Pancreas (tissue), 10 donors: ENCODE results near the gene SIGLEC11. TPM values are rescaled to one million over a fixed set of nuclear protein-coding genes. Genes with fewer than 3 reads are reported as not detected.

Source experiments
- ATAC-seq, 4 donors: fragments of 200-7000 bp; cut with Tn5 transposase; one replicate each; pipeline versions ENCODE4 v1.8.0 to v1.9.1; 2020; ENCODE audit warnings: mild to moderate bottlenecking in 4 of 4, moderate library complexity in 4 of 4
- DNase-seq, 6 donors: peaks; one replicate each; pipeline ENCODE4 v3.0.0-alpha.2; 2020
- FAIRE-seq: peaks from 2 replicates; lab custom pipeline; 2012; peaks lifted over from hg19 to GRCh38; lab: Jason Lieb, UNC
- H3K27ac ChIP-seq, 4 donors: fragments of 200-600 bp; sonication (generic); 1 replicate in 3 of 4; 2 replicates in 1 of 4; pipeline versions ENCODE4 v1.5.0 to v1.8.0; 2020
- H3K27me3 ChIP-seq, 4 donors: fragments of 200-600 bp; one replicate each; pipeline ENCODE4 v1.8.0; 2021
- H3K36me3 ChIP-seq, 3 donors: fragments of 200-600 bp; sonication (generic) in 1 of 3; one replicate each; pipeline versions ENCODE4 v1.5.0 to v1.8.0; 2020 to 2021
- H3K4me1 ChIP-seq, 3 donors: fragments of 200-600 bp; one replicate each; pipeline ENCODE4 v1.8.0; 2021
- H3K4me3 ChIP-seq, 4 donors: fragments of 200-600 bp; sonication (generic) in 2 of 4; one replicate each; pipeline versions ENCODE4 v1.5.0 to v1.8.0; 2020 to 2021
- H3K9me3 ChIP-seq, 4 donors: fragments of 200-600 bp; one replicate each; pipeline ENCODE4 v1.8.0; 2021
- CTCF ChIP-seq, 4 donors: fragments of 200-600 bp; sonication (generic) in 3 of 4; IDR thresholded peaks; one replicate each; pipeline versions ENCODE4 v1.5.0 to v1.8.0; 2021; ENCODE audit warnings: antibody characterized with exemption in 4 of 4
- WGBS, 2 donors: extraction: QIAGEN DNeasy Blood & Tissue Kit; methylation state at CpG; one replicate each; pipeline ENCODE4 v1.1.7; 2013; 5-methylcytosine and 5-hydroxymethylcytosine counted together
- intact Hi-C, 3 donors: fragments of 100-400 bp; cut with DNase I; formaldehyde crosslinking; loops; one replicate each; pipeline versions ENCODE4 v1.11.1 to v1.14.2; 2022
- polyA plus RNA-seq, 2 donors: library from polyadenylated mRNA; stranded (reverse); fragments of 200-250 nt; gene quantifications; one replicate each; pipeline ENCODE4 v1.2.3, GENCODE V29; 2013
- total RNA-seq, 6 donors: library from RNA; stranded (reverse); fragmentation: NEBNext Ultra II Directional in 4 of 6; extraction: Animal tissue kit (Norgen Biotek cat#: 25700) in 4 of 6; gene quantifications; one replicate each; pipeline versions ENCODE4 v1.2.1 to v1.2.4, GENCODE V29; 2021 to 2023
- donor health status: healthy with polysubstance abuse.
- donor health status: DM: no; HTN: no; CAD: no; lungs with moderate emphysema.
- donor health status: DM: no; HTN: no; CAD: no.
- donor health status: control.
- donor health status: control.
- donor health status: Bipolar disorder and iron deficiency.
- donor health status: DM: yes; HTN: yes; CAD: no.
- donor health status: DM: no; HTN: no; CAD: no.
- donor health status: DM: no; HTN: no; CAD: no.
- donor health status: DM: yes; HTN: yes; CAD: no.

The SIGLEC11 gene
- total and polyA plus RNA-seq, 8 donors, result 0.14 to 26.5 (median 1.6) TPM

- ATAC-seq (no peak), DNase-seq (no peak), FAIRE-seq (no peak)
- Histone ChIP-seq H3K9me3 (no peaks in the 10 kb centered on the region), H3K27me3 (no peaks in the 10 kb centered on the region), H3K27ac (no peak overlapping the region), H3K4me3 (no peak overlapping the region), H3K4me1 (no peaks in the 10 kb centered on the region), H3K36me3 (no peaks in the 10 kb centered on the region)
- TF ChIP-seq CTCF (IDR thresholded peaks at IDR 0.05), result no peak
- intact Hi-C loops, result no loop called here
- 95 to 98% methylated on average over 6 of the region's 6 CpGs for WGBS, 2 donors
Measured at GRCh38 chr19:49915271-49915670, 45.7 kb downstream of the SIGLEC11 start.

DNA sequence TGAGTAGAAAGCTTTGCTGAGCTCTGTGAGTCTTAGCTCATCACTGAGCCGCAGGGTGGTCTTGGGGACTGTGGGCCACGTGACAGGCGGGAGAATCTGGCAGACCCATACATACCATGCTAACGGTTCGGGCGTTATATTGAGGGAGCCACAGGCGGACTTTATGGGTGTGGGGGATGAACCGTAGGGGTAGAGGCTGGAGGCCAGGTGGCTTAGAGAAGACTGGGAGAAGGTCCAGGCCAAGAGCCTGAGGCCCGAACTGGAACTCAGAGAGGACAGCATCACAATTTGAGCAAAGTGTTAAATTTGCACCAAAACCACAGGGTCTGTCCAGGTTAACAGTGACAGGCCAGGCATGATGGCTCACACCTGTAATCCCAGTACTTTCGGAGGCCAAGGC is 47.3 kb downstream of the SIGLEC11 start:
- Histone ChIP-seq H3K36me3 (peaks cover 0 to 8% (median 3%) of the 10 kb centered on the region in 3 donors), H3K4me1 (no peaks in the 10 kb centered on the region), H3K27me3 (no peaks in the 10 kb centered on the region), H3K4me3 (no peak overlapping the region), H3K27ac (no peak overlapping the region), H3K9me3 (no peaks in the 10 kb centered on the region)
- DNase-seq, result no peak
- ATAC-seq, result no peak
- no peak for TF ChIP-seq CTCF (IDR thresholded peaks at IDR 0.05)
- no peak for FAIRE-seq
- WGBS, 2 donors, result 96 to 97% methylated on average over 10 of the region's 10 CpGs
- intact Hi-C loops, result no loop called here

GRCh38 chr19:49912965-49913685 is 47.8 kb downstream of the SIGLEC11 start:
- H3K9me3 ChIP-seq, result no peaks in the 10 kb centered on the region
- no peak overlapping the region for H3K4me3 ChIP-seq
- no peak overlapping the region for H3K27ac ChIP-seq
- no peaks in the 10 kb centered on the region for H3K4me1 ChIP-seq
- H3K36me3 ChIP-seq, result peaks cover 0 to 12% (median 3%) of the 10 kb centered on the region in 3 donors
- DNase-seq, result no peak
- WGBS, 2 donors, result 89 to 92% methylated on average over 21 of the region's 21 CpGs
- no peak for TF ChIP-seq CTCF (IDR thresholded peaks at IDR 0.05)
- no peaks in the 10 kb centered on the region for H3K27me3 ChIP-seq
- no peak for ATAC-seq
- intact Hi-C loops, result no loop called here
- FAIRE-seq, result no peak

- TF ChIP-seq CTCF (IDR thresholded peaks at IDR 0.05), result no peak
- FAIRE-seq (no peak), DNase-seq (no peak), ATAC-seq (peak in 3 of 4 donors; percentile 8 to 76 (median 45))
- Histone ChIP-seq H3K36me3 (peaks cover 0 to 12% (median 3%) of the 10 kb centered on the region in 3 donors), H3K9me3 (no peaks in the 10 kb centered on the region), H3K4me3 (no peak overlapping the region), H3K27ac (peak overlapping the region in 1 of 4 donors; percentile 11), H3K4me1 (no peaks in the 10 kb centered on the region), H3K27me3 (no peaks in the 10 kb centered on the region)
- 84 to 85% methylated on average over 9 of the region's 9 CpGs for WGBS, 2 donors
- intact Hi-C loops, result no loop called here
Measured at GRCh38 chr19:49911381-49912145, 49.4 kb downstream of the SIGLEC11 start.
